PC-9 (cell line): ENCODE measurements around the gene TRMT1. TPM values are rescaled to one million over a fixed set of nuclear protein-coding genes. Genes with fewer than 3 reads are reported as not detected.

Experiments
- BruUV-seq: library from RNA; stranded (reverse); fragments of 400-500 nt; replicated peaks from 2 replicates; lab custom pipeline; 2021; lab: Mats Ljungman, UMichigan
- CTCF ChIA-PET: fragments of 300-600 bp; sonication (Branson Sonifier 250); formaldehyde crosslinking; loops from one replicate; lab custom pipeline; 2022; ENCODE audit warnings: antibody characterized with exemption; lab: Charles Lee
- POLR2A ChIA-PET: fragments of 300-600 bp; sonication (Branson Sonifier 250); formaldehyde crosslinking; loops from one replicate; lab custom pipeline; 2022; ENCODE audit warnings: antibody characterized with exemption; ENCODE audit not compliant: unreplicated experiment; lab: Charles Lee
- DNase-seq, 2 experiments: peaks; one replicate each; pipeline versions ENCODE4 v3.0.0 to v3.0.0-alpha.2; 2015 to 2022; ENCODE audit warnings: mixed read lengths in 1 of 2
- H2AFZ ChIP-seq: fragments of 200-600 bp; sonication (generic); 2 replicates; pipeline ENCODE4 v1.8.1; 2017; ENCODE audit warnings: antibody characterized with exemption
- H3F3A ChIP-seq: fragments of 200-600 bp; sonication (generic); 2 replicates; pipeline ENCODE4 v1.8.1; 2017; ENCODE audit warnings: antibody characterized with exemption, mild to moderate bottlenecking, low read depth; ENCODE audit not compliant: insufficient read depth
- H3K27ac ChIP-seq: fragments of 200-600 bp; sonication (generic); 2 replicates; pipeline ENCODE4 v1.6.1; 2016; ENCODE audit warnings: mixed run types
- H3K27me3 ChIP-seq: fragments of 200-600 bp; sonication (generic); 2 replicates; pipeline ENCODE4 v1.6.1; 2016; ENCODE audit warnings: low read depth, mixed run types; ENCODE audit not compliant: insufficient read depth
- H3K36me3 ChIP-seq: fragments of 200-600 bp; sonication (generic); 2 replicates; pipeline ENCODE4 v1.6.1; 2016; ENCODE audit warnings: low read depth, mixed run types
- H3K4me1 ChIP-seq: fragments of 200-600 bp; sonication (generic); replicated peaks from 2 replicates; pipeline ENCODE4 v1.6.1; 2016; ENCODE audit warnings: mixed run types; ENCODE audit not compliant: insufficient read depth
- H3K4me2 ChIP-seq: fragments of 200-600 bp; sonication (generic); 2 replicates; pipeline ENCODE4 v1.6.1; 2017; ENCODE audit warnings: mixed run types
- H3K4me3 ChIP-seq: fragments of 200-600 bp; sonication (generic); 2 replicates; pipeline ENCODE4 v1.6.1; 2016; ENCODE audit warnings: mixed run types
- H3K79me2 ChIP-seq: fragments of 200-600 bp; sonication (generic); 2 replicates; pipeline ENCODE4 v1.6.1; 2017; ENCODE audit warnings: low read depth, mixed run types
- H3K9me2 ChIP-seq: fragments of 200-600 bp; sonication (generic); 2 replicates; pipeline ENCODE4 v1.8.1; 2017; ENCODE audit warnings: mild to moderate bottlenecking; ENCODE audit not compliant: insufficient read depth
- H3K9me3 ChIP-seq: fragments of 200-600 bp; sonication (generic); 2 replicates; pipeline ENCODE4 v1.8.1; 2016; ENCODE audit warnings: low read depth; ENCODE audit not compliant: insufficient read depth
- H4K20me1 ChIP-seq: fragments of 200-600 bp; sonication (generic); 2 replicates; pipeline ENCODE4 v1.8.1; 2017; ENCODE audit not compliant: insufficient read depth
- EZH2 ChIP-seq: fragments of 200-600 bp; sonication (generic); IDR thresholded peaks from 2 replicates; pipeline ENCODE4 v1.8.0; 2017; ENCODE audit warnings: antibody characterized with exemption, low read depth
- intact Hi-C: fragments of 100-400 bp; cut with micrococcal nuclease; formaldehyde crosslinking; loops from one replicate; pipeline ENCODE4 v1.10.0; 2022; ENCODE audit not compliant: unreplicated experiment
- total RNA-seq: library from RNA; stranded (reverse); gene quantifications from 2 replicates; pipeline ENCODE4 v1.2.3, GENCODE V29; 2021
- TF ChIP-seq, protein P1 (sequence below): fragments of 200-600 bp; sonication (generic); conservative IDR thresholded peaks from 2 replicates; pipeline ENCODE4 v1.6.1; 2017; ENCODE audit warnings: mixed run types, antibody characterized with exemption, mild to moderate bottlenecking, moderate library complexity

TRMT1 gene
- total RNA-seq, 1 experiment from 2014 or later: 44.1 TPM

GRCh38 chr19:13138171-13138915, 21.8 kb upstream of the TRMT1 start:
- Histone ChIP-seq H3K36me3 (peaks cover 16% of the 10 kb centered on the region), H3K27me3 (no peaks in the 10 kb centered on the region), H4K20me1 (peaks cover 35% of the 10 kb centered on the region), H3K4me1 (peaks cover 10% of the 10 kb centered on the region), H3K4me2 (no peak overlapping the region), H3K27ac (no peak overlapping the region), H3K79me2 (peaks cover 16% of the 10 kb centered on the region), H3K9me2 (no peaks in the 10 kb centered on the region), H3F3A (peaks cover 37% of the 10 kb centered on the region), H3K4me3 (no peak overlapping the region), H2AFZ (no peak overlapping the region), H3K9me3 (no peaks in the 10 kb centered on the region)
- TSS peak; percentile 15 for BruUV-seq
- intact Hi-C loops: no loop called here
- TF ChIP-seq, protein P1, sequence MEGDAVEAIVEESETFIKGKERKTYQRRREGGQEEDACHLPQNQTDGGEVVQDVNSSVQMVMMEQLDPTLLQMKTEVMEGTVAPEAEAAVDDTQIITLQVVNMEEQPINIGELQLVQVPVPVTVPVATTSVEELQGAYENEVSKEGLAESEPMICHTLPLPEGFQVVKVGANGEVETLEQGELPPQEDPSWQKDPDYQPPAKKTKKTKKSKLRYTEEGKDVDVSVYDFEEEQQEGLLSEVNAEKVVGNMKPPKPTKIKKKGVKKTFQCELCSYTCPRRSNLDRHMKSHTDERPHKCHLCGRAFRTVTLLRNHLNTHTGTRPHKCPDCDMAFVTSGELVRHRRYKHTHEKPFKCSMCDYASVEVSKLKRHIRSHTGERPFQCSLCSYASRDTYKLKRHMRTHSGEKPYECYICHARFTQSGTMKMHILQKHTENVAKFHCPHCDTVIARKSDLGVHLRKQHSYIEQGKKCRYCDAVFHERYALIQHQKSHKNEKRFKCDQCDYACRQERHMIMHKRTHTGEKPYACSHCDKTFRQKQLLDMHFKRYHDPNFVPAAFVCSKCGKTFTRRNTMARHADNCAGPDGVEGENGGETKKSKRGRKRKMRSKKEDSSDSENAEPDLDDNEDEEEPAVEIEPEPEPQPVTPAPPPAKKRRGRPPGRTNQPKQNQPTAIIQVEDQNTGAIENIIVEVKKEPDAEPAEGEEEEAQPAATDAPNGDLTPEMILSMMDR: no peak
- no peak for TF ChIP-seq EZH2
- no peak for DNase-seq
- CTCF ChIA-PET: no interaction called here
- POLR2A ChIA-PET: no interaction called here

GRCh38 chr19:13137290-13137794, 20.8 kb upstream of the TRMT1 start:
- Histone ChIP-seq H4K20me1 (peaks cover 45% of the 10 kb centered on the region), H3K9me2 (no peaks in the 10 kb centered on the region), H3K27me3 (no peaks in the 10 kb centered on the region), H3K4me1 (peaks cover 5% of the 10 kb centered on the region), H3K79me2 (peaks cover 25% of the 10 kb centered on the region), H3K27ac (no peak overlapping the region), H2AFZ (no peak overlapping the region), H3K9me3 (no peaks in the 10 kb centered on the region), H3K4me3 (no peak overlapping the region), H3F3A (peaks cover 37% of the 10 kb centered on the region), H3K36me3 (peaks cover 16% of the 10 kb centered on the region), H3K4me2 (no peak overlapping the region)
- POLR2A ChIA-PET: no interaction called here
- TF ChIP-seq, protein P1: no peak
- no peak for TF ChIP-seq EZH2
- no TSS peak for BruUV-seq
- DNase-seq: no peak
- intact Hi-C loops: no loop called here
- CTCF ChIA-PET: no interaction called here

DNA sequence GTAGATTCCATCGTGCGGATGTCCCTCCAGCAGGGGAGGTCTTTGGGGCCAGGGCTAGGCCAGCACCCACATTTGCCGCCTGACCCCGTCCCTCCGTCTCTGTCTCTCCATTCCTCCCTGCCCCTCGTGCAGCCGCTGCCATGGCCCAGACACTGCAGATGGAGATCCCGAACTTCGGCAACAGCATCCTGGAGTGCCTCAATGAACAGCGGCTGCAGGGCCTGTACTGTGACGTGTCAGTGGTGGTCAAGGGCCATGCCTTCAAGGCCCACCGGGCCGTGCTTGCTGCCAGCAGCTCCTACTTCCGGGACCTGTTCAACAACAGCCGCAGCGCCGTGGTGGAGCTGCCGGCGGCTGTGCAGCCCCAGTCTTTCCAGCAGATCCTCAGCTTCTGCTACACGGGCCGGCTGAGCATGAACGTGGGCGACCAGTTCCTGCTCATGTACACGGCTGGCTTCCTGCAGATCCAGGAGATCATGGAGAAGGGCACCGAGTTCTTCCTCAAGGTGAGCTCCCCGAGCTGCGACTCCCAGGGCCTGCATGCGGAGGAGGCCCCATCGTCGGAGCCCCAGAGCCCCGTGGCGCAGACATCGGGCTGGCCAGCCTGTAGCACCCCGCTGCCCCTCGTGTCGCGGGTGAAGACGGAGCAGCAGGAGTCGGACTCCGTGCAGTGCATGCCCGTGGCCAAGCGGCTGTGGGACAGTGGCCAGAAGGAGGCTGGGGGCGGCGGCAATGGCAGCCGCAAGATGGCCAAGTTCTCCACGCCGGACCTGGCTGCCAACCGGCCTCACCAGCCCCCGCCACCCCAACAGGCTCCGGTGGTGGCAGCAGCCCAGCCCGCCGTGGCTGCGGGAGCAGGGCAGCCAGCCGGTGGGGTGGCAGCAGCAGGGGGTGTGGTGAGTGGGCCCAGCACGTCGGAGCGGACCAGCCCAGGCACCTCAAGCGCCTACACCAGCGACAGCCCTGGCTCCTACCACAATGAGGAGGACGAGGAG, 18.8 kb upstream of the TRMT1 start:
- no peak overlapping the region for H3K4me2 ChIP-seq
- peaks cover 10% of the 10 kb centered on the region for H3K4me1 ChIP-seq
- POLR2A ChIA-PET: no interaction called here
- peaks cover 60% of the 10 kb centered on the region for H4K20me1 ChIP-seq
- H3K36me3 ChIP-seq: peaks cover 16% of the 10 kb centered on the region
- peaks cover 39% of the 10 kb centered on the region; the same call in 1 of the 2 replicates for H3F3A ChIP-seq
- no TSS peak for BruUV-seq
- no peaks in the 10 kb centered on the region for H3K9me2 ChIP-seq
- no peak for DNase-seq
- TF ChIP-seq EZH2: no peak
- CTCF ChIA-PET: no interaction called here
- no peaks in the 10 kb centered on the region for H3K27me3 ChIP-seq
- intact Hi-C loops: no loop called here
- H2AFZ ChIP-seq: no peak overlapping the region
- peaks cover 45% of the 10 kb centered on the region for H3K79me2 ChIP-seq
- no peak overlapping the region for H3K4me3 ChIP-seq
- no peak overlapping the region for H3K27ac ChIP-seq
- H3K9me3 ChIP-seq: no peaks in the 10 kb centered on the region
